NCI-H187 (cell line): ENCODE measurements around the gene KDM5C.
"Not testable (repeated sequence)": the region's sequence is repeated elsewhere in the genome, so short reads cannot be mapped to it uniquely, and the experiment has no call there.

ENCODE experiments used
- DNase-seq, 2 experiments: peaks; one replicate each; lab custom pipeline; 2025; lab: John Stamatoyannopoulos, UW

KDM5C gene

DNA sequence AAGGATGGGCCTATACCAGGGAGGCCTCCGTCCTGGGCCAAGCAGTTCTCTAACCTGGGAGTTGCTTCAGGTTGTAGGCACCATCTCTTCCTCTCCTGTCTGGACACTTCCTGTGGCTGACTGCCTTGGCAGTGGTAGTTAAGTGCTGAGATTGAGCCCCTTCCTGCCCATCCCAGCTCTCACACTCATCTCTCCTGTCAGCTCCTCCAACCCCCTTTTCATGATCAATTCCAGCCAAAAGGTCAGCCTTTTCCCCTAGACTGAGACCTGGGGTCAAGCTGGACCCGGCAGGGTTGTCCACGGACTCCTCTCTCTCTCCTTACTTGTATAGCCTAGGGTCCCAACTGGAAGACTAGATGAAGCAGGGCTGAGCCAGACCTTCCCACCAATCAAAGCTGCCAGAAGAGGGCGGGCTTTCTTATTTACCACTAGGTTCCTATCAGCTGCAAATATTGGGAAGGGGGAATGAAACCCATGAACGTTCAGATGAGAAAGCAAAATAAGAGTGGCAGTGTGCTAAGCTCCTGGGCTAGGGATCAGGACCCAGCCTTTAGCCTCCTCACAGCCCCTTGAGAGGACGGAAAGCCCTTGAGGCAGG is 34.5 kb downstream of the KDM5C start:
- DNase-seq: no peak

GRCh38 chrX:53188763-53189162 is 36.2 kb downstream of the KDM5C start:
- DNase-seq: no peak

DNA sequence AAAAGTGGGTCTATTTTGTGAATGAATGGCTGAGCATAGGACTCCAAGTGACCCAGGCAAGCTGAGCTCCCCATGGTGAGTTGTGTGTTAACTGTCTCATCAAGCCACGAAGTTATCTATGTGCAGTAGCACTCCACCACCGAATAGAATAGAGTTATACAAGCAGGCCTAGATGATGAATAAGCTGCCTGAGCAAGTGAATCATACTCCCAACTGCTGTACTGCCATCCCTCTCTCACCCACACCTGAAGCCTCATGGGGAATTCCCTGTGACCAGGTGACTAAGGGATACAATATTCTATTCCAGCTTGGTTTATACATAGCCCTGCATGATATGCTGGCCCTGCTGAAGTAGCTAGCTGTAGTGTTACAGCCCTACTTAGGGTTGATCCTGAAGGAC is 38.7 kb downstream of the KDM5C start:
- no peak for DNase-seq

- no peak for DNase-seq
These were observed 40.2 kb downstream of the KDM5C start for GRCh38 chrX:53184836-53185235.

GRCh38 chrX:53171356-53171755 is 53.7 kb downstream of the KDM5C start:
- no peak for DNase-seq

GRCh38 chrX:53166103-53166502 is 58.9 kb downstream of the KDM5C start:
- DNase-seq: no peak

DNA sequence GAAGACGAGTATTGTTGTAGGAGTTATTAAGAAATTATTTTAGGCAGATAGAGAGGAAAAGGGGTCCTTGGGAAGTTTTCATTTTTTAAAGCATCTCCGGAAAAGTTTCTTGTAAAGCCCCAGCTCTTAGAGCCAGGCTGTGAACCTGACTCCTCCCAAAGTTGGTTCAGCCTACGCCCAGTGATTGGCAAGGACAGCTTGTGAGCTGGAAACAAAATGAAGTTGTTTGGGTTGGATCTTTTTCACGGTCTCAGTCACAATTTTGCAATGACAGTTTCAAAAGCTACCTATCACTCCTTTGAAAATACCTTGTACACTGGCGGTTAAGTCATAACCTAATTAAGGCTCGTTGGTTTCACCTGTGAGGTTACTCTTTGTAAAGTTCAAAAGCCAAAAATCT is 60.4 kb downstream of the KDM5C start:
- DNase-seq: not testable (repeated sequence)

GRCh38 chrX:53163436-53163835 is 61.6 kb downstream of the KDM5C start:
- no peak for DNase-seq

DNA sequence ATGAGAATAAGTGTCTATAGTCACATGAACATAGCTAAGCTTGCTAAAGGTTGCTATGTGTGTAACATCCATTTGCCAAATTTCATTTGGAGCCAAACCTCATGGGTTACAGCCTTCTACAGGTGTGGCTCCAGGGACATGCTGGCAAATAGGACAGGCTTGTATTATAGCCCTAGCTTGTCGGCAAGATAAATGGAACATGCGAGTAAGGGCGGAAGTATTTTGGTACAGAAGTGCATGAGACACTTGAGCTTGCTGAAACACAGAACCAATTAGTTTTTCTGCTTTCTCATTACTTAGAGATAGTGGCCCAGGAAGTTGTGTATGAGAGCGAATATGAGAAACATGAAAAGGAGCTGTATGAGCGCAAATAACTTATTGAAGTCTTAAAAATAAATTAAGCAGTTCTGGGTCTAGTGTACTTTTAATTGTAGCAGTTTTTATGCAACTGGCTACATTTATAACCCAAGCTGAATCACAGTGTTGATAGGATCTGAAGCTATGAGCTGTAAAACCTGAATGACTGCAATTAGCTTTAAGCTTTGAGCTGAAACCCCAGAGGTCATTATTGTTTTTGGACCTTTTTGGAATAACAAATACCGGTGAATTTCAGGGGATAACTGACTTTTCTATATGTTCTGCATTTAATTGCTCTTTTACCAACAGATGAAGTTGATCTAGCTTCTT is 64.6 kb downstream of the KDM5C start:
- DNase-seq: no peak

DNA sequence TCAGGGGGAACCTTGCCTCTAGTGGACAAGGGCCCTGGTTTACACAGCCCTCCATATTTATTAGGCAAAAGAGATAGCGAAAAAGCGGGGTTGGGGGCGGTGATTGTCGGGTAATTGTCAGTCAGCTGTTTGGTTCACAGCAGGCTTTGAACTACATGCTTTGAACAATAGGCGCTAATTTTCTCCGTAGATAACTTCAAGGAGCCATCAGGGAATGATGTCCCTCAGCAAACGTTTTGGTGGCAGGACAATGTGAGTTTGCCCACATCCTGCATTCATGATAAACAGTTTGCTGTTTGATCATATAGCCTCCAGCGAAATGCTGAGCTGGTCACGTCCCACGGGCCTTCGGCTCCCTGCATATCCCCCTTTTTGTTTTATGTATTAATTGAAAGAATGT is 65.8 kb downstream of the KDM5C start:
- DNase-seq: no peak

DNA sequence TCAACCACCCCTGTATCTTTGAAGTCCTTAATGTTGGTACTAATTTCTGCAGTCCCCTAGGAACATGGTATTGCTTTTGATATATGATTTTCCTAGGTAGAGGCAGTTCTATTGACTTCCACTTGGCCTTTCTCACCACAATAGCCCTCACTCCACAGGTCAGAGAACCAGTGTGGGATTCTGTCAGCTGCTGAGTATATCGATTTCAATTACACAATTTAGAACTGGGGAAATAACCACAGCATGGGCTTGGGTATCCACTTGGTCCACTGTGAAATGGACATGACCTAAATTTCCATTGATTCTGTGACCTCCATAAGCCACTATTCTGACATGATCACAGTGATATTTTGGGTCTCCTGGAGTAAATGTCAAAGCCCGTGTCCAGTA is 68.8 kb downstream of the KDM5C start:
- no peak for DNase-seq

- no peak for DNase-seq
These were observed 69.3 kb downstream of the KDM5C start for GRCh38 chrX:53155512-53156206.

DNA sequence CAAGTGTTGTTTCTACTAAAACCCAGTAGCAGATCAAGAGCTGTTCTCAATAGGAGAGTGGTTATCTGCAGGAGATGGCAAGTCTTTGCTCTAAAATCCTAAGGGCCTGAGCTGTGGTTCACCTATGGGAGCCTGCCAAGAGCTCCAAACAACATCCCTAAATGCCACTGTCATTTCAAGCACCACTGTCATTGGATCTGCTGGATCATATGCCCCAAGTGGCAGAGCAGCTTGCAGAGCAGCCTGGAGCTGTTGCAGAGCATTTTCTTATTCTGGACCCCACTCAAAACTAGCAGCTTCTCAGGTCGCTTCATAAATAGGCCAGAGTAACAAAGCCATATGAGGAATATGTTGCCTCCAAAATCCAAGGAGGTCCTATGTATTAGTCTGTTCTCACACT is 71.4 kb downstream of the KDM5C start:
- DNase-seq: no peak
